AG09309 (cell line): Measurements from ENCODE around the gene ANAPC5.

Experiments used
- DNase-seq: peaks from one replicate; pipeline ENCODE4 v3.0.0-alpha.2; 2010; ENCODE audit warnings: low read depth
- H3K4me3 ChIP-seq: 2 replicates; pipeline ENCODE4 v1.5.1; 2011; ENCODE audit warnings: mild to moderate bottlenecking, low read depth, low read length, moderate library complexity; ENCODE audit not compliant: control insufficient read depth
- TF ChIP-seq, protein P1 (sequence below): IDR thresholded peaks from 2 replicates; pipeline ENCODE4 v1.5.1; 2011; ENCODE audit warnings: mild to moderate bottlenecking, low read depth, low read length, inconsistent platforms; ENCODE audit not compliant: insufficient read depth, control insufficient read depth; ENCODE audit errors: missing control alignments

ANAPC5 gene

DNA sequence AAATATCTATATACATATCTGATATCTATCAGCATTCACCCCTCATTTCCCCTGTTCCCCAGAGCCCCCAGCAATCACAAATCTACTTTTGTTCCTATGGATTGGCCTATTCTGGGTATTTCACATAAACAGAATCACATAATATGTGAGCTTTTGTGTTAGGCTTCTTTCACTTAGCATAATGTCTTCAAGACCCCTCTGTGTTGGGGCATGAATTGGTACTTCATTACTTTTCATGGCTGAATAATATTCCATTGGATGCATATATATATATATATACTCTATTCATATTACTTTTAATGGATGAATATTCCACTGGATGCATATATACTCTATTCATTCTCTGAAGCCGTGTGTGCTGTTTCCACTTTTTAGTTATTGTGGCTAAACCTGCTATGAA, 84.4 kb downstream of the ANAPC5 start:
- TF ChIP-seq, protein P1, sequence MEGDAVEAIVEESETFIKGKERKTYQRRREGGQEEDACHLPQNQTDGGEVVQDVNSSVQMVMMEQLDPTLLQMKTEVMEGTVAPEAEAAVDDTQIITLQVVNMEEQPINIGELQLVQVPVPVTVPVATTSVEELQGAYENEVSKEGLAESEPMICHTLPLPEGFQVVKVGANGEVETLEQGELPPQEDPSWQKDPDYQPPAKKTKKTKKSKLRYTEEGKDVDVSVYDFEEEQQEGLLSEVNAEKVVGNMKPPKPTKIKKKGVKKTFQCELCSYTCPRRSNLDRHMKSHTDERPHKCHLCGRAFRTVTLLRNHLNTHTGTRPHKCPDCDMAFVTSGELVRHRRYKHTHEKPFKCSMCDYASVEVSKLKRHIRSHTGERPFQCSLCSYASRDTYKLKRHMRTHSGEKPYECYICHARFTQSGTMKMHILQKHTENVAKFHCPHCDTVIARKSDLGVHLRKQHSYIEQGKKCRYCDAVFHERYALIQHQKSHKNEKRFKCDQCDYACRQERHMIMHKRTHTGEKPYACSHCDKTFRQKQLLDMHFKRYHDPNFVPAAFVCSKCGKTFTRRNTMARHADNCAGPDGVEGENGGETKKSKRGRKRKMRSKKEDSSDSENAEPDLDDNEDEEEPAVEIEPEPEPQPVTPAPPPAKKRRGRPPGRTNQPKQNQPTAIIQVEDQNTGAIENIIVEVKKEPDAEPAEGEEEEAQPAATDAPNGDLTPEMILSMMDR, result no peak
- H3K4me3 ChIP-seq, result no peak overlapping the region
- DNase-seq, result no peak

DNA sequence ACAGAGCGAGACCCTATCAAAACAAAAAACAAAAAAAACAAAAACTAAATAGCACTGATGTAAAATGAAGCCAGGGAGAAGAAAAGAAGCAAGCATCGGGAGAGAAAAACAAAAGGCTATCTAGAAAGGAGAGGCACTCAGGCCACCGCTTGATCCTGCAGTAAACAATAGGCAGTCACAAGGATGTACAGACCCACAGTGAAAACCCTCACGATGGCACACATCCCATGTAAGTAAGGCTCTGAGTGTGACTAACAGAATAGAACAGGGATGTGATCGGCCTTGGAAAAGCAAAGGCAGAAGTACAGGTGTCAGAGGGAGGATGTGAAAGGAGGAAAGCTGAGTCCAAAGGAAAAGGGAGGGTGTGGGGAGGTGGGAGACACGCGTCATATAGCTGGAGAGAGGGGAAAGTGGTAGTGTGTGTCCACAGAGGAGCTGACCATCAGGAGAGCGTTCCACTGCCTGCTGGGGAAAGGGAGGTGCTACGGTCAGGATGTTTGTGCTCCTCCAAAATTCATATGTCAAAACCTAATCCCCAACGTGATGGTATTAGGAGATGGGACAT, 87.2 kb downstream of the ANAPC5 start:
- TF ChIP-seq, protein P1, result no peak
- DNase-seq, result no peak
- H3K4me3 ChIP-seq, result no peak overlapping the region

GRCh38 chr12:121264135-121264534, 88.1 kb downstream of the ANAPC5 start:
- H3K4me3 ChIP-seq, result no peak overlapping the region
- no peak for DNase-seq
- TF ChIP-seq, protein P1, result no peak

GRCh38 chr12:121263206-121263935, 88.8 kb downstream of the ANAPC5 start:
- TF ChIP-seq, protein P1, result no peak
- H3K4me3 ChIP-seq, result no peak overlapping the region
- DNase-seq, result no peak

DNA sequence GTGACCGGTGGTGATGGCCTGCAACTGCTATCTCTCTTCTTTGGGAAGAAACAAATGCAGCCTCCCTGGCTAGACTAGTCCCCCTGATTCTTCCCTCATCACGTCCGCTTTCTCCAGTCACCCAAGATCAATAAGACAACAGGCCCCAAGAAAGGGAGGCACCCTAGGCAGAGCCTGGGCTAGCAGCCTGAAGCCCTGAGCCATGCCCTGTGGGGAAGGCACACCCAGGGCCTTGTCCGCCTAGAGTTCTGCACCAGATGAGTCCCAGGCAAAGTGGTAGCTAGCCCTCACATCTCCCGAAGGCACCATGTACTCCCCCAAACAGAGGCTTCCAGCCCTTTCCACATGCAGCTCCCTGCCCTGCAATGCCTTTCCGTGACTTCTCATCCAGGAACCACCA, 90.8 kb downstream of the ANAPC5 start:
- no peak overlapping the region for H3K4me3 ChIP-seq
- TF ChIP-seq, protein P1, result no peak
- DNase-seq, result no peak

DNA sequence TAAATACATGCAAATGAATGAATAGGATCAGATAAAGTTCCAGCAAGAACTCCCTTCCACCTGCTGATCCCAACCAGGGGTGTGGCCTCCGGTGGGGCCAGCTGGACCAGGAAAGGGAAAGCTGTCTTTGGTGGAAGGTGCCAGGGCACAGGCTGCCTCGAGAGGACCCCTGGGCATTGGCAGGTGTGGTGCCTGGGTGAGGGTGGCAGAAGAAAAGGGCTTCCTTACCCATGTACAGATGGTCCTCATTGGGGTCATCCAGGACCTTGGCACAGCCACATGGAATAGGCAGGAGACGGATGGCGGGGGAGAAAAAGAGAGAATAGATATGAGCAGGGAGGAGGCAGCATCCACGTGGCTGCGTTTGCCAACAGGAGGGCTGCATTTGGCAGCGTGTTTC, 92.1 kb downstream of the ANAPC5 start:
- no peak for DNase-seq
- no peak overlapping the region for H3K4me3 ChIP-seq
- TF ChIP-seq, protein P1, result no peak
